IMR-90 (cell line): ENCODE measurements around the gene ANO10. TPM values are rescaled to one million over a fixed set of nuclear protein-coding genes. Genes with fewer than 3 reads are reported as not detected.

Experiments
- ATAC-seq: fragments of 200-7000 bp; cut with Tn5 transposase; 2 replicates; pipeline ENCODE4 v1.9.1; 2020; ENCODE audit warnings: low read depth, mild to moderate bottlenecking, moderate library complexity
- BruUV-seq: library from RNA; stranded (reverse); fragments of 400-500 nt; replicated peaks from 2 replicates; lab custom pipeline; 2021; lab: Mats Ljungman, UMichigan
- CTCF ChIA-PET: fragments of 300-600 bp; formaldehyde crosslinking; extraction: SDS; loops from one replicate; lab custom pipeline; 2021; ENCODE audit warnings: antibody characterized with exemption; lab: Yijun Ruan, JAX
- POLR2A ChIA-PET: fragments of 300-600 bp; sonication (Branson Sonifier 250); formaldehyde crosslinking; loops from one replicate; lab custom pipeline; 2022; ENCODE audit warnings: antibody characterized with exemption; ENCODE audit not compliant: unreplicated experiment; lab: Charles Lee
- DNase-seq: peaks from one replicate; pipeline ENCODE4 v3.0.0; 2013
- H2AFZ ChIP-seq: replicated peaks from 2 replicates; pipeline ENCODE3; 2013; ENCODE audit warnings: low read length, mild to moderate bottlenecking; ENCODE audit not compliant: poor library complexity
- H2AK5ac ChIP-seq: 2 replicates; pipeline ENCODE4 v1.6.1; 2013; ENCODE audit warnings: low read depth, low read length, inconsistent platforms
- H2AK9ac ChIP-seq: replicated peaks from 2 replicates; pipeline ENCODE3; 2013; ENCODE audit warnings: mild to moderate bottlenecking, low read depth, low read length, moderate library complexity; ENCODE audit not compliant: poor library complexity
- H2BK120ac ChIP-seq: 2 replicates; pipeline ENCODE4 v1.6.1; 2013; ENCODE audit warnings: low read depth, low read length, inconsistent platforms
- H2BK15ac ChIP-seq: 3 replicates; pipeline ENCODE4 v1.6.1; 2013; ENCODE audit warnings: low read depth, low read length, inconsistent platforms
- H2BK20ac ChIP-seq: 2 replicates; pipeline ENCODE4 v1.6.1; 2013; ENCODE audit warnings: low read depth, mild to moderate bottlenecking, inconsistent platforms, low read length, moderate library complexity
- H2BK5ac ChIP-seq: 2 replicates; pipeline ENCODE4 v1.6.1; 2013; ENCODE audit warnings: mild to moderate bottlenecking, low read depth, low read length, inconsistent platforms; ENCODE audit not compliant: poor library complexity, severe bottlenecking
- H3K14ac ChIP-seq: replicated peaks from 2 replicates; pipeline ENCODE4 v1.6.1; 2013; ENCODE audit warnings: low read depth, low read length, inconsistent platforms
- H3K18ac ChIP-seq: 2 replicates; pipeline ENCODE4 v1.6.1; 2013; ENCODE audit warnings: low read depth, low read length, control low read depth
- H3K23ac ChIP-seq: 2 replicates; pipeline ENCODE4 v1.6.1; 2013; ENCODE audit warnings: low read depth, low read length, inconsistent platforms
- H3K27ac ChIP-seq: 2 replicates; pipeline ENCODE4 v1.5.1; 2013; ENCODE audit warnings: mild to moderate bottlenecking, control low read depth, low read length; ENCODE audit not compliant: insufficient read depth
- H3K27me3 ChIP-seq: 2 replicates; pipeline ENCODE4 v1.6.1; 2013; ENCODE audit warnings: low read length; ENCODE audit not compliant: control insufficient read depth, insufficient read depth
- H3K36me3 ChIP-seq: 2 replicates; pipeline ENCODE4 v1.6.1; 2013; ENCODE audit warnings: low read length, mixed read lengths; ENCODE audit not compliant: control insufficient read depth, insufficient read depth
- H3K4ac ChIP-seq: 2 replicates; pipeline ENCODE4 v1.6.1; 2013; ENCODE audit warnings: low read depth, low read length, inconsistent platforms
- H3K4me1 ChIP-seq: 2 replicates; pipeline ENCODE4 v1.6.1; 2013; ENCODE audit warnings: low read length, mixed read lengths; ENCODE audit not compliant: control insufficient read depth, insufficient read depth
- H3K4me2 ChIP-seq: 2 replicates; pipeline ENCODE4 v1.6.1; 2013; ENCODE audit warnings: low read depth, mild to moderate bottlenecking, control low read depth, low read length, moderate library complexity
- H3K4me3 ChIP-seq: 2 replicates; pipeline ENCODE4 v1.5.1; 2013; ENCODE audit warnings: low read depth, mild to moderate bottlenecking, control low read depth, low read length, moderate library complexity; ENCODE audit not compliant: insufficient read depth
- H3K56ac ChIP-seq: 2 replicates; pipeline ENCODE4 v1.6.1; 2013; ENCODE audit warnings: low read length, inconsistent platforms; ENCODE audit not compliant: insufficient read depth; ENCODE audit errors: extremely low read depth
- H3K79me1 ChIP-seq, 2 experiments: 2 replicates each; pipeline ENCODE4 v1.6.1; 2013; ENCODE audit warnings: low read length in 2 of 2, inconsistent platforms in 1 of 2, low read depth in 1 of 2
- H3K9ac ChIP-seq: 2 replicates; pipeline ENCODE4 v1.6.1; 2013; ENCODE audit warnings: low read depth, low read length, control low read depth
- H3K9me1 ChIP-seq: 2 replicates; pipeline ENCODE4 v1.6.1; 2013; ENCODE audit warnings: low read length, inconsistent platforms; ENCODE audit not compliant: insufficient read depth
- H3K9me3 ChIP-seq: 2 replicates; pipeline ENCODE4 v1.6.1; 2013; ENCODE audit warnings: low read length; ENCODE audit not compliant: control insufficient read depth, insufficient read depth
- H4K20me1 ChIP-seq: 2 replicates; pipeline ENCODE4 v1.6.1; 2013; ENCODE audit warnings: low read length, inconsistent platforms; ENCODE audit not compliant: insufficient read depth
- H4K5ac ChIP-seq: 2 replicates; pipeline ENCODE4 v1.6.1; 2013; ENCODE audit warnings: mild to moderate bottlenecking, low read depth, low read length, control low read depth
- H4K8ac ChIP-seq, 2 experiments: 2 replicates each; pipeline ENCODE4 v1.6.1; 2013; ENCODE audit warnings: low read depth in 2 of 2, low read length in 2 of 2, control low read depth in 1 of 2, inconsistent platforms in 1 of 2
- H4K91ac ChIP-seq: 2 replicates; pipeline ENCODE4 v1.6.1; 2013; ENCODE audit warnings: low read depth, low read length, inconsistent platforms; ENCODE audit not compliant: insufficient read depth
- CEBPB ChIP-seq: IDR thresholded peaks from 2 replicates; pipeline ENCODE4 v1.6.1; 2012; ENCODE audit warnings: low read depth, low read length, improper control_type of control experiment
- ELK1 ChIP-seq: fragments of 150-350 bp; IDR thresholded peaks from 2 replicates; pipeline ENCODE4 v1.6.1; 2016; ENCODE audit warnings: low read depth, mild to moderate bottlenecking, low read length, moderate library complexity, borderline replicate concordance
- FOS ChIP-seq: fragments of 150-350 bp; IDR thresholded peaks from 2 replicates; pipeline ENCODE4 v1.6.1; 2016; ENCODE audit warnings: low read depth, low read length
- MAFK ChIP-seq: IDR thresholded peaks from 2 replicates; pipeline ENCODE4 v1.6.1; 2012; ENCODE audit warnings: low read depth, low read length, improper control_type of control experiment
- MXI1 ChIP-seq: IDR thresholded peaks from 2 replicates; pipeline ENCODE4 v1.6.1; 2012; ENCODE audit warnings: low read depth, mild to moderate bottlenecking, low read length, moderate library complexity, borderline replicate concordance
- NFE2L2 ChIP-seq: fragments of 150-350 bp; IDR thresholded peaks from 2 replicates; pipeline ENCODE4 v1.6.1; 2016; ENCODE audit warnings: low read depth, mild to moderate bottlenecking, low read length
- RAD21 ChIP-seq: IDR thresholded peaks from 2 replicates; pipeline ENCODE4 v1.6.1; 2012; ENCODE audit warnings: low read length, improper control_type of control experiment
- RCOR1 ChIP-seq: IDR thresholded peaks from 2 replicates; pipeline ENCODE4 v1.6.1; 2012; ENCODE audit warnings: mild to moderate bottlenecking, low read length, improper control_type of control experiment; ENCODE audit not compliant: insufficient replicate concordance
- WGBS, 2 experiments: methylation state at CpG; one replicate each; pipeline versions ENCODE4 v1.1.5 to v1.1.7; 2013; ENCODE audit warnings: missing lambda C conversion rate in 2 of 2; ENCODE audit not compliant: insufficient read length in 1 of 2; ENCODE audit errors: extremely low coverage in 2 of 2; 5-methylcytosine and 5-hydroxymethylcytosine counted together
- dilution Hi-C: fragments of 300-500 bp; cut with HindIII; formaldehyde crosslinking; loops from one replicate; pipeline ENCODE4 v1.14.3; 2018; ENCODE audit warnings: low sequenced_read_pairs; ENCODE audit not compliant: unreplicated experiment
- in situ Hi-C: fragments of 300-500 bp; cut with MboI; formaldehyde crosslinking; loops from 3 replicates; pipeline ENCODE4 v1.14.3; 2019; ENCODE audit warnings: low sequenced_read_pairs, inconsistent platforms, mixed read lengths
- intact Hi-C: fragments of 100-400 bp; cut with micrococcal nuclease; formaldehyde crosslinking; loops from 2 replicates; pipeline ENCODE4 v1.10.0; 2022
- polyA plus RNA-seq, 3 experiments: library from polyadenylated mRNA; depleted of rRNA; stranded (reverse); fragments of >200 nt; gene quantifications; 2 replicates each; pipeline ENCODE4 v1.2.3, GENCODE V29; 2012; ENCODE audit warnings: low replicate concordance in 1 of 3
- total RNA-seq: library from RNA; depleted of rRNA; stranded (reverse); fragments of >200 nt; gene quantifications from 2 replicates; pipeline ENCODE4 v1.2.3, GENCODE V29; 2012
- TF ChIP-seq, protein P1 (sequence below): fragments of 150-350 bp; IDR thresholded peaks from 2 replicates; pipeline ENCODE4 v1.6.1; 2017; ENCODE audit warnings: mild to moderate bottlenecking, antibody characterized with exemption, low read length, low read depth

ANO10 gene
- total and polyA plus RNA-seq, 2 of the 4 experiments (the other 2 are of a cell fraction): 28.5 to 41.6 TPM

GRCh38 chr3:43629741-43630140 lies 7.9 kb upstream of the ANO10 start:
- Histone ChIP-seq H3K23ac (no peak overlapping the region; the same call in 1 of the 2 replicates), H3K4me1 (peaks cover 3% of the 10 kb centered on the region; the same call in 1 of the 2 replicates), H3K4ac (no peak overlapping the region), H3K9ac (no peak overlapping the region), H2BK15ac (peak overlapping the region; percentile 76; the same call in 1 of the 3 replicates), H3K79me1 (no peaks in the 10 kb centered on the region), H3K4me2 (peak overlapping the region; percentile 55; the same call in 1 of the 2 replicates), H3K18ac (no peak overlapping the region; the same call in 1 of the 2 replicates), H2AK9ac (no peak overlapping the region), H3K27me3 (no peaks in the 10 kb centered on the region), H3K9me3 (no peaks in the 10 kb centered on the region), H4K20me1 (no peaks in the 10 kb centered on the region), H2AFZ (no peak overlapping the region), H4K91ac (no peak overlapping the region), H2BK120ac (peak overlapping the region; percentile 5; the same call in 1 of the 2 replicates), H3K9me1 (no peaks in the 10 kb centered on the region), H3K56ac (no peak overlapping the region), H3K4me3 (no peak overlapping the region), H4K5ac (no peak overlapping the region), H3K27ac (no peak overlapping the region), H3K36me3 (no peaks in the 10 kb centered on the region), H2BK20ac (peak overlapping the region; percentile 4; the same call in 1 of the 2 replicates), H3K14ac (no peak overlapping the region; the same call in 1 of the 2 replicates), H4K8ac (no peak overlapping the region), H2AK5ac (no peak overlapping the region), H2BK5ac (peak overlapping the region; percentile 61)
- no TSS peak for BruUV-seq
- in situ Hi-C loops: no loop called here
- dilution Hi-C loops: no loop called here
- intact Hi-C loops: loop anchor here (10.0 kb wide), 3 partner anchors 125 to 405 kb away; no protein-coding TSS in a partner anchor
- DNase-seq (peak; percentile 67), ATAC-seq (peak; percentile 59)
- CTCF ChIA-PET: no interaction called here
- POLR2A ChIA-PET: no interaction called here
- TF ChIP-seq, protein P1, sequence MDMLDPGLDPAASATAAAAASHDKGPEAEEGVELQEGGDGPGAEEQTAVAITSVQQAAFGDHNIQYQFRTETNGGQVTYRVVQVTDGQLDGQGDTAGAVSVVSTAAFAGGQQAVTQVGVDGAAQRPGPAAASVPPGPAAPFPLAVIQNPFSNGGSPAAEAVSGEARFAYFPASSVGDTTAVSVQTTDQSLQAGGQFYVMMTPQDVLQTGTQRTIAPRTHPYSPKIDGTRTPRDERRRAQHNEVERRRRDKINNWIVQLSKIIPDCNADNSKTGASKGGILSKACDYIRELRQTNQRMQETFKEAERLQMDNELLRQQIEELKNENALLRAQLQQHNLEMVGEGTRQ: no peak
- no peak for TF ChIP-seq NFE2L2
- TF ChIP-seq ELK1: no peak
- no peak for TF ChIP-seq RAD21
- TF ChIP-seq MAFK: no peak
- no peak for TF ChIP-seq CEBPB
- TF ChIP-seq MXI1: no peak
- TF ChIP-seq RCOR1: no peak
- TF ChIP-seq FOS: no peak
- 50% methylated on average over 1 of the region's 1 CpG; no CpG with 5 or more reads in 1 of the 2 experiments for WGBS, 2 experiments
